Erythroblast (primary cell): ENCODE measurements around the gene SPOCK1.

Source experiments
- GATA1 ChIP-seq: IDR thresholded peaks from 2 replicates; pipeline ENCODE4 v1.6.1; 2011; ENCODE audit warnings: low read depth, mild to moderate bottlenecking, control low read depth, low read length, moderate library complexity
- POLR2A ChIP-seq: IDR thresholded peaks from 2 replicates; pipeline ENCODE4 v1.6.1; 2011; ENCODE audit warnings: mild to moderate bottlenecking, low read length

GRCh38 chr5:137268646-137269045, 230.5 kb downstream of the SPOCK1 start:
- TF ChIP-seq POLR2A: no peak
- no peak for TF ChIP-seq GATA1
